DND-41 (cell line): Measurements from ENCODE around the gene IPO11.

ENCODE experiments used
- CTCF ChIP-seq: IDR thresholded peaks from 2 replicates; pipeline ENCODE4 v1.5.1; 2012; ENCODE audit warnings: borderline replicate concordance, low read length, moderate library complexity, mild to moderate bottlenecking; ENCODE audit not compliant: poor library complexity, severe bottlenecking; ENCODE audit errors: extremely low read depth
- EZH2 ChIP-seq: IDR thresholded peaks from 3 replicates; pipeline ENCODE4 v1.6.1; 2012; ENCODE audit warnings: borderline replicate concordance, low read depth, mild to moderate bottlenecking, moderate library complexity, low read length, inconsistent platforms; ENCODE audit not compliant: severe bottlenecking

DNA sequence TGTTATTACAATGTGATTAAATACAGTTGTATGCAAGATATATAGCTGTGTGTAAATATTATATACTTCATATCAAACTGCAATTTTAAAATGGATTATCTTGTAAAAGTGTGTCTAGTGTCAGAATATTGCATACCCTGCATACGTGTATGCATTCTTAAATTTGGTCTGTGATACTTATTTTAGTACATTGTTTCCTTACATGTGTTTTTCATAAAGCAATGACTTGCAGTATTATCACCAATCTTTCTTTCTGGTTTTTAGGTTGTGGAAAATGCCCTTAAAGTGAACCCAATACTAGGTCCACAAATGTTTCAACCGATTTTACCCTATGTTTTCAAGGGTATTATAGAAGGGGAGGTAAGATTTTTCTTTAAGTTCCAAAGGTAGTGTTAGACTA lies 137.5 kb downstream of the IPO11 start:
- TF ChIP-seq EZH2 (no peak), CTCF (no peak)
